ENCODE measurements around the gene OTUD7B. TPM values are rescaled to one million over a fixed set of nuclear protein-coding genes. Genes with fewer than 3 reads are reported as not detected.

Gene OTUD7B
- total and polyA plus RNA-seq, 2 experiments from 2014 or later: 3.6 to 17.8 TPM

DNA sequence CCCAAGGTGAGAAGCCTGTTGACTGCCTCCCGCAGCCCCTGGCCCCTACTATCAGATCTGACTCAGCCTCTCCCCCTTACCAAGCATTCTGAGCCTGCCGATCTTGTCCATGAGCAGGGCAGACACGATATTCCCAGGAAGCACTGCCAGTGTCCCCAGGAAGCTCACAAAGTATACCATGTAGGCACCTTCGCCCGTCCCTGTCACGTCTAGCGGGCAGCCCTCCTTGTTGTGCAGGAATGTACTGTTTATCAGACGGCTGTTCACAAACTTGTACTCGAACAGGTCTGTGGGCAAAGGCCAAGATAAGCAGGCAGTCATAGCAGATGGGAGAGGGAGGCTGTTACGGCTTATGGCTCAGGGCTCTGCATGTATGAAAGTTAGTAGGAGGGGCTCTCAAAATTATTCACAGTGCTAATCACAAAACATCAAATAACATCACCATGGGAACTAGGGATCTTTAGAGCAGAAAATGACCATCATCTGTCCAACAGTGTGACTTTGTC is 103.9 kb downstream of the OTUD7B start:
- WGBS (ENCODE audit: low lambda C conversion rate, missing lambda C conversion rate): 66% methylated on average over 10 of the region's 10 CpGs
- Histone ChIP-seq H3K4me3 (no peak overlapping the region), H3K9me2 (replicated peaks; ENCODE audit: insufficient read depth) (no peaks in the 10 kb centered on the region), H3K36me3 (replicated peaks; ENCODE audit: insufficient read depth, low read depth) (no peaks in the 10 kb centered on the region), H3K27me3 (no peaks in the 10 kb centered on the region), H4K20me1 (ENCODE audit: insufficient read depth, poor library complexity, severe bottlenecking) (no peaks in the 10 kb centered on the region), H3K79me2 (no peaks in the 10 kb centered on the region), H3K4me2 (no peak overlapping the region), H2AFZ (no peak overlapping the region), H3K9me3 (ENCODE audit: low read depth) (no peaks in the 10 kb centered on the region), H3K4me1 (ENCODE audit: insufficient read depth) (no peaks in the 10 kb centered on the region), H3K27ac (peak overlapping the region; percentile 55)
- TF ChIP-seq EZH2phosphoT487 (IDR thresholded peaks at IDR 0.05; ENCODE audit: low read depth, severe bottlenecking, unreplicated experiment): no peak
- TF ChIP-seq, protein P1, sequence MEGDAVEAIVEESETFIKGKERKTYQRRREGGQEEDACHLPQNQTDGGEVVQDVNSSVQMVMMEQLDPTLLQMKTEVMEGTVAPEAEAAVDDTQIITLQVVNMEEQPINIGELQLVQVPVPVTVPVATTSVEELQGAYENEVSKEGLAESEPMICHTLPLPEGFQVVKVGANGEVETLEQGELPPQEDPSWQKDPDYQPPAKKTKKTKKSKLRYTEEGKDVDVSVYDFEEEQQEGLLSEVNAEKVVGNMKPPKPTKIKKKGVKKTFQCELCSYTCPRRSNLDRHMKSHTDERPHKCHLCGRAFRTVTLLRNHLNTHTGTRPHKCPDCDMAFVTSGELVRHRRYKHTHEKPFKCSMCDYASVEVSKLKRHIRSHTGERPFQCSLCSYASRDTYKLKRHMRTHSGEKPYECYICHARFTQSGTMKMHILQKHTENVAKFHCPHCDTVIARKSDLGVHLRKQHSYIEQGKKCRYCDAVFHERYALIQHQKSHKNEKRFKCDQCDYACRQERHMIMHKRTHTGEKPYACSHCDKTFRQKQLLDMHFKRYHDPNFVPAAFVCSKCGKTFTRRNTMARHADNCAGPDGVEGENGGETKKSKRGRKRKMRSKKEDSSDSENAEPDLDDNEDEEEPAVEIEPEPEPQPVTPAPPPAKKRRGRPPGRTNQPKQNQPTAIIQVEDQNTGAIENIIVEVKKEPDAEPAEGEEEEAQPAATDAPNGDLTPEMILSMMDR (IDR thresholded peaks at IDR 0.05; ENCODE audit: poor library complexity): no peak
- no peak for TF ChIP-seq EZH2 (IDR thresholded peaks at IDR 0.05; ENCODE audit: borderline replicate concordance)
- no peak for DNase-seq (ENCODE audit: low spot score)

DNA sequence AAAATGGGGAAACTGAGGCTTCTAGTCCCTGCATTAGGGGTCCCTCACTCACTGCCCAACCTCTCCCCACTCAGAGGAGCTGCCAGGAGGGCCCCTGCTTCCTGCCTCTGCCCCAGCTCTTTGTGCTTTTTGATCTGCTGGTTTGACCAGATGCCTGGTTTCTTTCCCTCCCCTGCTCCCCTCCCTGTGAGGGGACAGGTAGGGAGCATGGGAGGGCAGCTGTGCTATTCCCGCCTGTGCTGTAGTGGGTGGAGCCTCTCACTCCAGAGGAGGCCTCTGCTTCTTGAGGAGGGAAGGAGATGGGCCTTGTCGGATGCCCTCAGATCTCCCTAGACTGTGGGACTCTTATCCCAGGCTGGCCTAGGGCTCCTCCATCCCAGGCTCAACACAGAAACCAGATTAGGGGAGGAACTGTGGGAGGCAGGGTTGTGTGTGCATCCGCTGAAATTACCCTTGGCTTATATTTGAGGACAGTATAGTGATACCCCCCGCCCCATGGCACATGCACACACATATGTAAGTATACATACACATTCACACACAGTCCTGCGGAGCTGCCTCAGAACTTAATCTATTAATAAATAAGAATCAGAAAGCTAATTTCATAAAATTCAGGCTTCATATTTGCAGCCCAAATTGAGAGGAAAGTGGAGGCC is 106.6 kb downstream of the OTUD7B start:
- no peaks in the 10 kb centered on the region for H3K36me3 ChIP-seq (replicated peaks; ENCODE audit: insufficient read depth, low read depth)
- H3K4me1 ChIP-seq (ENCODE audit: insufficient read depth): no peaks in the 10 kb centered on the region
- peaks cover 4% of the 10 kb centered on the region for H3K79me2 ChIP-seq
- H3K27me3 ChIP-seq: no peaks in the 10 kb centered on the region
- no peak overlapping the region for H3K27ac ChIP-seq
- TF ChIP-seq EZH2 (IDR thresholded peaks at IDR 0.05; ENCODE audit: borderline replicate concordance) (no peak), EZH2phosphoT487 (IDR thresholded peaks at IDR 0.05; ENCODE audit: low read depth, severe bottlenecking, unreplicated experiment) (no peak)
- TF ChIP-seq, protein P1 (IDR thresholded peaks at IDR 0.05; ENCODE audit: poor library complexity): no peak
- H3K4me3 ChIP-seq: no peak overlapping the region
- no peaks in the 10 kb centered on the region for H3K9me2 ChIP-seq (replicated peaks; ENCODE audit: insufficient read depth)
- DNase-seq (ENCODE audit: low spot score): no peak
- no peaks in the 10 kb centered on the region for H4K20me1 ChIP-seq (ENCODE audit: insufficient read depth, poor library complexity, severe bottlenecking)
- H3K9me3 ChIP-seq (ENCODE audit: low read depth): no peaks in the 10 kb centered on the region
- H2AFZ ChIP-seq: no peak overlapping the region
- 86% methylated on average over 5 of the region's 5 CpGs for WGBS (ENCODE audit: low lambda C conversion rate, missing lambda C conversion rate)
- no peak overlapping the region for H3K4me2 ChIP-seq

GRCh38 chr1:149899460-149900284 is 110.9 kb downstream of the OTUD7B start, which contains the start of gene BOLA1:
BOLA1 (plus strand) TSS chr1:149899568; CDS start chr1:149900060, 492 bp downstream.
- Histone ChIP-seq H3K4me1 (ENCODE audit: insufficient read depth) (no peaks in the 10 kb centered on the region), H2AFZ (peak within 1 kb of the TSS; percentile 66), H3K27me3 (no peaks in the 10 kb centered on the region), H3K4me2 (peak within 1 kb of the TSS; percentile 77), H3K36me3 (replicated peaks; ENCODE audit: insufficient read depth, low read depth) (no peaks in the 10 kb centered on the region), H3K4me3 (peak within 1 kb of the TSS; percentile 35), H3K9me3 (ENCODE audit: low read depth) (no peaks in the 10 kb centered on the region), H4K20me1 (ENCODE audit: insufficient read depth, poor library complexity, severe bottlenecking) (no peaks in the 10 kb centered on the region), H3K27ac (peak within 1 kb of the TSS; percentile 83), H3K79me2 (peaks cover 4% of the 10 kb centered on the region), H3K9me2 (replicated peaks; ENCODE audit: insufficient read depth) (no peaks in the 10 kb centered on the region)
- TF ChIP-seq, protein P1 (IDR thresholded peaks at IDR 0.05; ENCODE audit: poor library complexity): no peak
- TF ChIP-seq EZH2 (IDR thresholded peaks at IDR 0.05; ENCODE audit: borderline replicate concordance) (no peak), EZH2phosphoT487 (IDR thresholded peaks at IDR 0.05; ENCODE audit: low read depth, severe bottlenecking, unreplicated experiment) (no peak)
- peak; percentile 95 for DNase-seq (ENCODE audit: low spot score)
- 28% methylated on average over 54 of the region's 65 CpGs for WGBS (ENCODE audit: low lambda C conversion rate, missing lambda C conversion rate)
